Choroid plexus epithelial cell (primary cell): ENCODE results near the gene SNAP29.
"Not testable (repeated sequence)": the region's sequence is repeated elsewhere in the genome, so short reads cannot be mapped to it uniquely, and the experiment has no call there.

ENCODE experiments used
- DNase-seq: peaks from one replicate; pipeline ENCODE4 v3.0.0-alpha.2; 2010; ENCODE audit warnings: low read depth
- H3K4me3 ChIP-seq: 2 replicates; pipeline ENCODE4 v1.5.1; 2011; ENCODE audit warnings: low read depth, mild to moderate bottlenecking, control low read depth, low read length, moderate library complexity
- CTCF ChIP-seq: conservative IDR thresholded peaks from 2 replicates; pipeline ENCODE4 v1.5.1; 2011; ENCODE audit warnings: low read depth, mild to moderate bottlenecking, control low read depth, inconsistent platforms, low read length, moderate library complexity

Gene SNAP29

GRCh38 chr22:20836987-20837823, 21.6 kb upstream of the SNAP29 start:
- TF ChIP-seq CTCF = no peak
- no peak overlapping the region for H3K4me3 ChIP-seq
- no peak for DNase-seq

- not testable (repeated sequence) for H3K4me3 ChIP-seq, DNase-seq
Measured at GRCh38 chr22:20839354-20839753, 19.5 kb upstream of the SNAP29 start.

DNA sequence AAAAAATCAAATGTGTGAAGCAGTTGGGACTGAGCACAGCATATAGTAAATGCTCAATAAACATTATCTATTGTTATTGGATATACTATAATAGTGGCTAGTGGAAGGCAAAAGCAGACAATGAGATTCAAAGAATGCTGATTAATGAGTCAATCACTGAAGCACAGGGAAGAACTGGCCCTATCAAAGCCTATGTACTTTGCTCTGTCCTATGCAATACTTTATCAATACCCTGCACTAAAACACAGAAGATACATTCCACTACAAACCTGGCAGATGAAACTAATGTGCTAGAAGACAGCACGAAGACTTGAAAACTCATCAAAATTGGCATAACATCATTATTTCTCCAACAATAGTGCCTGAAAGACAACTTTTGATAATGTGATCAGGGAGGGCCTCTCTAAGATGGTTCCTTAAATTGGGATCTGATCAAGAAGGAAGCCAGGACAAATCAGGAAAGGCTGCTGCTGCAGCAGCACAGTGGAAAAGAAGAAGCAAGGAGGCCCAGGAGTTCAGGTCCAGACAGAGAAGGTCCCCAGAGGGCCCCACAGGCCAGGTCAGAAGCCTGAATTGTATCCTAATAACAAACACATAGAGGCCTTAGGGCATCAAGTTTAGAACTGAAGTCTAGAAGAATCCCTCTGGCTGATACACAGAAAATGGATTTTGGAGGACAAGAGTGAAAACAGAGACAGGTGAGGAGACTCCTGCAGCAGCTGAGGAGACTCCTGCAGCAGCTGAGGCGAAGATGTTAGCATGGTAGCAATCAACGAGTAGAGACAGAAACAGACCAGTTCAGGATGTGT, 18.8 kb upstream of the SNAP29 start:
- no peak for TF ChIP-seq CTCF
- no peak for DNase-seq
- H3K4me3 ChIP-seq = no peak overlapping the region

DNA sequence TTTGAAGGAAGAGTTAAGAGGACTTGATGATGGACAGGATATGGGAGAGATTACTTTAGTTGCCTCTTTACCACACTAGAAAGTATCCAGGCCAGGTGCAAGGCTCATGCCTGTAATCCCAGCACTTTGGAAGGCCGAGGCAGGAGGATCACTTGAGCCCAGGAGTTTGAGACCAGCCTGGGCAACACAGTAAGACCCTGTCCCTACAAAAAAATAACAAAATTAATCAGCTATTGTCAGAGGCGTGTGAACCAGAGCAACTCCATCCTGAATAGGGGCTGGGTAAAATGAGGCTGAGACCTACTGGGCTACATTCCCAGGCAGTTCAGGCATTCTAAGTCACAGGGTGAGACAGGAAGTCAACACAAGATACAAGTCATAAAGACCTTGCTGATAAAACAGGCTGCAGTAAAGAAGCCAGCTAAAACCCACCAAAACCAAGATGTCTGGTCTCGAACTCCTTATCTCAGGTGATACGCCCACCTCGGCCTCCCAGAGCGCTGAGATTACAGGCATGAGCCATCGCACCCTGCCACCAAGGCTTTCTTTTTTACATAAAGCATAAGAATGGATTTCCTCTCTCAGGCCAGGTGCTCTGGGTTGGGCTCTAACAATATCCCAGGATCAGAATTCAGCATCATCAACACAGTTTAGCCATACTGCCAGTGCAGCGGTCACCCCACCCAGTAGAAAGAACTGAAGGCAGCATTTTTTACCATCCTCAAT, 18.0 kb upstream of the SNAP29 start:
- no peak for TF ChIP-seq CTCF
- no peak for DNase-seq

DNA sequence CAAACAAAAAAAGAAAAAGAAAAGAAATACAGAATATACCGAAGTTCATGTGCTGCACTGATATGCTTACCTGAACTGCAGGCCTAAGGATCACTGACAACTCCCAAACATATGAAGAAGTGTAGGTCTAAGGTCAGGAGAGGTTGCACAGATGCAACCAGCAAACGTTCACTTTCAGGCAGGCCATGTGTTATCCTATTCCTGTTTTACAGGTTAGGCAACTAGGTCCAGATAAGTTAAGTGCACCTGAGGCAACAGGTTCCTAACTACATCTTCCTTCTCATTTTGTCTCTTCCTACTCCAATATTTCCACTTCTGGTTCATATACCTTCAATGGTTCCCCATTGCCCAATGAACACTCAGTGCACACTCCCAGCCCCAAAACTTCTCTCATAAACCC, 15.3 kb upstream of the SNAP29 start:
- TF ChIP-seq CTCF = no peak
- no peak for DNase-seq

More for the DNA sequence above, 18.0 kb upstream of the SNAP29 start:
- no peak overlapping the region for H3K4me3 ChIP-seq

GRCh38 chr22:20844055-20845037, 14.5 kb upstream of the SNAP29 start:
- H3K4me3 ChIP-seq = no peak overlapping the region
- no peak for TF ChIP-seq CTCF
- no peak for DNase-seq

More for the DNA sequence above, 15.3 kb upstream of the SNAP29 start:
- no peak overlapping the region for H3K4me3 ChIP-seq
